ENCODE measurements around the gene IRGQ.

- TF ChIP-seq CTCF (conservative IDR thresholded peaks at IDR 0.05) (no peak), ZFX (IDR thresholded peaks at IDR 0.05) (no peak)
Measured at GRCh38 chr19:43620061-43621001, 24.4 kb upstream of the IRGQ start.
